Fibroblast of lung (primary cell): ENCODE data around the gene MFSD11.

Source experiments
- CTCF ChIP-seq, 2 donors: IDR thresholded peaks in 1 of 2; conservative IDR thresholded peaks in 1 of 2; 1 replicate in 1 of 2; 2 replicates in 1 of 2; pipeline ENCODE4 v1.5.1; 2011 to 2012; ENCODE audit warnings: low read length in 2 of 2, control low read depth in 1 of 2, inconsistent platforms in 1 of 2, low read depth in 1 of 2, mild to moderate bottlenecking in 1 of 2
- EZH2 ChIP-seq: IDR thresholded peaks from 2 replicates; pipeline ENCODE4 v1.5.1; 2012; ENCODE audit warnings: low read length, control low read depth, mild to moderate bottlenecking; ENCODE audit errors: missing control alignments

DNA sequence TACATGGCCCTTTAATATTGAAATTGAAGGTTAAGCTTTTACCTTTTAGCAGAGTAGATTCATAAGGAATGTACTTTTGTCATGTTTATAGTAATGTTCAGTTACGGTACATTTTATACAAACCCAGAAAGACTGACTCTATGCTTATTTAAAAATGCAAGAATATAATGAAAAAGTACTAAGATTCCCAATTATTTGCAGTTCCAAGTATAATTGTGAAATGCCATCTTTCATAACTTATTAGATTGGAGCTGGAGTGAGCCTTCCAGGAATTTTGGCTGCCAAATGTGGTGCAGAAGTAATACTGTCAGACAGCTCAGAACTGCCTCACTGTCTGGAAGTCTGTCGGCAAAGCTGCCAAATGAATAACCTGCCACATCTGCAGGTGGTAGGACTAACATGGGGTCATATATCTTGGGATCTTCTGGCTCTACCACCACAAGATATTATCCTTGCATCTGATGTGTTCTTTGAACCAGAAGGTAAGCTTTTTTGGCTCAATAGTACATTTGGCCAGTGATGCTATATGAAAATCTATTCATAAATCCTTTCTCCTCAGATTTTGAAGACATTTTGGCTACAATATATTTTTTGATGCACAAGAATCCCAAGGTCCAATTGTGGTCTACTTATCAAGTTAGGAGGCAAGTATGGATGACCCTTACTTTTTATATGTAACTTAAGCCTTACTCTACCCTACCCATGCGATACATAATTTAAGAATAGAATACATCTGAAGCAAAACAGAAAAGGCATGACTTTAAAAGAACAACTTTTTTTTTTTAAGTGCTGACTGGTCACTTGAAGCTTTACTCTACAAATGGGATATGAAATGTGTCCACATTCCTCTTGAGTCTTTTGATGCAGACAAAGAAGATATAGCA lies 4.9 kb upstream of the MFSD11 start:
- no peak for TF ChIP-seq CTCF (conservative IDR thresholded peaks at IDR 0.05 in 1 of 2, IDR thresholded peaks at IDR 0.05 in 1 of 2; ENCODE audit: low read depth in 1 of 2, low read length in 2 of 2)
- no peak for TF ChIP-seq EZH2
